Gastroesophageal sphincter (tissue), 4 donors: Measurements from ENCODE around the gene ITGAE. TPM values are rescaled to one million over a fixed set of nuclear protein-coding genes. Genes with fewer than 3 reads are reported as not detected.
"Not testable (repeated sequence)": the region's sequence is repeated elsewhere in the genome, so short reads cannot be mapped to it uniquely, and the experiment has no call there.

Experiments used
- ATAC-seq: fragments of 150-250 bp; one replicate; pipeline ENCODE4 v1.9.1; 2016; ENCODE audit warnings: mild to moderate bottlenecking, moderate library complexity
- H3K27ac ChIP-seq, 4 donors: fragments of 200-600 bp; sonication (generic) in 3 of 4; 1 replicate in 3 of 4; 2 replicates in 1 of 4; pipeline ENCODE4 v1.5.1; 2016 to 2019
- H3K27me3 ChIP-seq: fragments of 200-600 bp; sonication (generic); one replicate; pipeline ENCODE4 v1.5.1; 2019
- H3K36me3 ChIP-seq, 2 donors: fragments of 200-600 bp; sonication (generic); one replicate each; pipeline ENCODE4 v1.5.1; 2019; ENCODE audit warnings: control low read depth in 1 of 2
- H3K4me1 ChIP-seq, 3 donors: fragments of 200-600 bp; sonication (generic); 1 replicate in 2 of 3; 2 replicates in 1 of 3; pipeline ENCODE4 v1.5.1; 2016 to 2019; ENCODE audit warnings: control low read depth in 2 of 3
- H3K4me3 ChIP-seq, 2 donors: fragments of 200-600 bp; sonication (generic); one replicate each; pipeline ENCODE4 v1.5.1; 2019; ENCODE audit warnings: mild to moderate bottlenecking in 1 of 2, moderate library complexity in 1 of 2
- H3K9me3 ChIP-seq, 3 donors: fragments of 200-600 bp; sonication (generic); one replicate each; pipeline ENCODE4 v1.5.1; 2017 to 2019; ENCODE audit warnings: control low read depth in 2 of 3
- CTCF ChIP-seq, 4 experiments: fragments of 200-600 bp in 2 of 4; fragments of 450-650 bp in 2 of 4; sonication (generic) in 1 of 4; IDR thresholded peaks; one replicate each; pipeline ENCODE4 v1.5.1; 2017 to 2019; ENCODE audit warnings: antibody characterized with exemption in 4 of 4, mild to moderate bottlenecking in 2 of 4, moderate library complexity in 2 of 4
- EP300 ChIP-seq: sonication (generic); formaldehyde crosslinking; IDR thresholded peaks from one replicate; pipeline ENCODE4 v1.6.1; 2017; ENCODE audit warnings: antibody characterized with exemption, mild to moderate bottlenecking
- POLR2A ChIP-seq, 2 donors: fragments of 450-650 bp; IDR thresholded peaks; one replicate each; pipeline ENCODE4 v1.6.1; 2017; ENCODE audit warnings: antibody characterized with exemption in 2 of 2, mild to moderate bottlenecking in 2 of 2, moderate library complexity in 1 of 2
- POLR2AphosphoS5 ChIP-seq: sonication (generic); formaldehyde crosslinking; IDR thresholded peaks from one replicate; pipeline ENCODE4 v1.6.1; 2017; ENCODE audit warnings: antibody characterized with exemption
- WGBS, 2 donors: methylation state at CpG; one replicate each; pipeline ENCODE4 v1.1.5; 2018; ENCODE audit warnings: low coverage in 1 of 2; 5-methylcytosine and 5-hydroxymethylcytosine counted together
- total RNA-seq, 4 donors: library from RNA; depleted of rRNA; stranded (reverse); fragments of >200 nt; gene quantifications; one replicate each; pipeline ENCODE4 v1.1.0, GENCODE V29; 2016

The ITGAE gene
- total RNA-seq, 4 donors from 2014 or later, result 20.3 to 35.2 (median 21.7) TPM

DNA sequence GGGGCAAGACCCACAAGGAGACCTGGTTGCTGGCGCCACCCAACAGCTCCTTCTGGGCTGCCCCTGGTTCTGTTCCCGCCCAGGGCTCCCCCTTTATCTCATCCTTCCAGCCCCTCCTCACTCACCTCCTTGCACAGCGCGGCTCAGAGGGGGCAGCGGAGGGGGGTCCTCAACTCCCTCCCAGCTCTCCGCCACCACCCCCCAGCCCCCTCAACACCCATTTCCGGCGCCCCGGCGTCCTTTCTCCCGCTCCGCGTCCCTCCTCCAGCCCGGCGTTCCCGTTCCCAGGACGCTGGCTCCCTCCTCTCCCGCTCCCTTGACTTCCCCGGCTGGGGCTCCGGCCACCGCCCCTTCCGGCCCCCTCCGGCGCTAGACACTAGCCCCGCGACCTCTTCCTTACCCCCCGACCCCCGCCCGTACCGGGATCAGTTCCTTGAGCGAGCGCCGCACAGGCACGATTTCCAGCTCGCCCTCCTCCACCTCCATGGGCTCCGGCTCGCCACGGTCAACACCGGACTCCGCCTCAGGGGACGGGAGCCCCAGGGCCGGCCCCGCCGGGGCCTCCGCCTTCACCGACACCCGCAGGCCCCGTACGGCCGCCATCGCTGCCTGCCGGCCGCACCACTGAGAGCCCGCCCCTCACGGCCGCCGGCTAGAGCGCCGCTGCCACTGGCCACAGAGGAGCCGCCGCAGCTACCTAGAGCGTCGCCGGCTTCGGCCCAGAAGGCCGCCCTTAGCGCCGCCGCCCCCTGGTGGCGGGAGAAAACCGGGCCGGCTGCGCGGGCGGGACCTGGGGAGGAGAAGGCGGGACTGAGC, 44.8 kb upstream of the ITGAE start, which contains the start of gene NCBP3:
Gene NCBP3, minus strand, starts transcription at position 626 of the 816 bp plus-strand sequence. Its CDS starts 23 bp downstream, at position 603.
- ATAC-seq, result peak; percentile 99
- TF ChIP-seq EP300 (no peak), POLR2AphosphoS5 (peak; percentile 81), CTCF (IDR thresholded peaks at IDR 0.05) (peak in 3 of 4 experiments; percentile 93 to 96 (median 96)), POLR2A (IDR thresholded peaks at IDR 0.05) (peak; percentile 90 to 94)
- Histone ChIP-seq H3K36me3 (peaks cover 0 to 35% of the 10 kb centered on the region in 2 donors), H3K9me3 (no peaks in the 10 kb centered on the region), H3K27me3 (no peaks in the 10 kb centered on the region), H3K4me3 (peak within 1 kb of the TSS; percentile 84 to 98), H3K27ac (peak within 1 kb of the TSS; percentile 83 to 97 (median 90)), H3K4me1 (peaks cover 0 to 28% (median 7%) of the 10 kb centered on the region in 3 donors)
- 0 to 1% methylated on average over 1 to 26 of the region's 76 CpGs for WGBS, 2 donors

DNA sequence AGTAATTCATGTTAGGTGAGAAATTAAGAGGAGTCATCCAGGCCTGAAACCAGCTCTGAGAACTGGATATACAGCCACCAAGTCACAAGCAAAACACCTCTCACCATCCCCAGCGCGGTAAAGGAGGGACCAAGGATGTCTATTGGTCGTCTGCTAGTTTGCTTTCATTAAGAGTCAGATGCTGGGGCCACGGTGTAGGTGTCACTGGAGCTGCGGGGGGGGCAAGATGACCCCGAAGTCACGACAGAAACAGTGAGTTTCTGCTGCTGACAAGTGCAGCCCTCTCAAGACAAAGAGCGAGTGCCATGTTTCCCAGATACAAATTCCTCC, 44.3 kb upstream of the ITGAE start:
- peaks cover 0 to 41% of the 10 kb centered on the region in 2 donors for H3K36me3 ChIP-seq
- no peak for TF ChIP-seq CTCF (IDR thresholded peaks at IDR 0.05)
- no peak for TF ChIP-seq POLR2A (IDR thresholded peaks at IDR 0.05)
- no peaks in the 10 kb centered on the region for H3K9me3 ChIP-seq
- H3K27me3 ChIP-seq, result no peaks in the 10 kb centered on the region
- peaks cover 0 to 28% (median 7%) of the 10 kb centered on the region in 3 donors for H3K4me1 ChIP-seq
- WGBS, 2 donors, result 0% methylated on average over 2 to 6 of the region's 8 CpGs
- peak overlapping the region; percentile 84 to 98 for H3K4me3 ChIP-seq
- ATAC-seq, result no peak
- H3K27ac ChIP-seq, result peak overlapping the region in 3 of 4 donors; percentile 85 to 97 (median 94)

DNA sequence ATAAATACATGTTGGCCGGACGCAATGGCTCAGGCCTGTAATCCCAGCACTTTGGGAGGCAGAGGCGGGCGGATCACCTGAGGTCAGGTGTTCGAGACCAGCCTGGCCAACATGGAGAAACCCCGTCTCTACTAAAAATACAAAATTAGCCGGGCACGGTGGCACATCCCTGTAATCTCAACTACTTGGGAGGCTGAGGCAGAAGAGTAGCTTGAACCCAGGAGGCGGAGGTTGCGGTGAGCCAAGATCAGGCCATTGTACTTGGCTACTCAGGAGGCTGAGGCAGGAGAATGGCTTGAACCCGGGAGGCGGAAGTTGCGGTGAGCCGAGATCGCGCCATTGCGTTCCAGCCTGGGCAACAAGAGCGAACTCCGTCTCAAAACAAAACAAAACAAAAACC, 43.6 kb upstream of the ITGAE start:
- H3K27me3 ChIP-seq, H3K9me3 ChIP-seq, ATAC-seq, H3K4me3 ChIP-seq, H3K27ac ChIP-seq: not testable (repeated sequence)
- peaks cover 0 to 28% (median 7%) of the 10 kb centered on the region in 3 donors for H3K4me1 ChIP-seq
- WGBS, 2 donors, result 82 to 94% methylated on average over 7 to 9 of the region's 19 CpGs
- peaks cover 0 to 48% of the 10 kb centered on the region in 2 donors for H3K36me3 ChIP-seq

- no peak for ATAC-seq
- peaks cover 0 to 53% of the 10 kb centered on the region in 2 donors for H3K36me3 ChIP-seq
- no peak for TF ChIP-seq POLR2AphosphoS5
- no peak for TF ChIP-seq POLR2A (IDR thresholded peaks at IDR 0.05)
- peak in 2 of 4 experiments; percentile 11 to 41 for TF ChIP-seq CTCF (IDR thresholded peaks at IDR 0.05)
- TF ChIP-seq EP300, result no peak
- H3K4me1 ChIP-seq, result peaks cover 0 to 28% (median 7%) of the 10 kb centered on the region in 3 donors
- H3K27ac ChIP-seq, result no peak overlapping the region
- 30 to 33% methylated on average over 3 of the region's 3 CpGs for WGBS, 2 donors
- H3K4me3 ChIP-seq, result no peak overlapping the region
- no peaks in the 10 kb centered on the region for H3K9me3 ChIP-seq
- no peaks in the 10 kb centered on the region for H3K27me3 ChIP-seq
These were observed 43.0 kb upstream of the ITGAE start for GRCh38 chr17:3843935-3844516.

DNA sequence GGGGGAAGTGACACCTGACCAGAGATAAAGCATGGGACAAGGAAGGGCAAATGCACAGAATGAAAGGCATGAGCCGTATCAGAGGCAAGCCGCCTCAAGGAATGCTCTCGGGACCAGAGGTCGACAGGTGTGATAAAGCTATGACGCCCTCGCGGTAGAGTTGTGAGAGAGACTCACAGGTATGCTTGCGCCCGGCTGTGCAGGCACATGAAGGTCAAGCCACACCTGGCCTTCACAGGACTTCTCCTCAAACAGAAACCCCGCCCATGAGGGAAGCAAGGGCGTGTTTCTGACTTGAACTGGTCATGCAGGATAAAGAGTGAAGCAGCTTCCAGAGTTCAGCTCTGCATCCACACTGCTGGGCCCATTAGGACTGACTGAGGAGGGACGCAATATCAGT, 37.2 kb upstream of the ITGAE start:
- H3K9me3 ChIP-seq, result no peaks in the 10 kb centered on the region
- H3K27ac ChIP-seq, result no peak overlapping the region
- H3K4me3 ChIP-seq, result no peak overlapping the region
- TF ChIP-seq CTCF (IDR thresholded peaks at IDR 0.05) (no peak), POLR2AphosphoS5 (no peak), POLR2A (IDR thresholded peaks at IDR 0.05) (no peak)
- 73 to 85% methylated on average over 7 to 10 of the region's 12 CpGs for WGBS, 2 donors
- peaks cover 0 to 98% of the 10 kb centered on the region in 2 donors for H3K36me3 ChIP-seq
- no peaks in the 10 kb centered on the region for H3K27me3 ChIP-seq
- no peak for ATAC-seq
- H3K4me1 ChIP-seq, result peaks cover 0 to 16% (median 0%) of the 10 kb centered on the region in 3 donors
